H1 (cell line): ENCODE measurements around the gene CAD. TPM values are rescaled to one million over a fixed set of nuclear protein-coding genes. Genes with fewer than 3 reads are reported as not detected.
A peak's percentile ranks its signal among the peaks of the same experiment; 100 is the strongest.

Experiments
- CTCF ChIA-PET: fragments of 300-600 bp; sonication (Branson Sonifier 250); formaldehyde crosslinking; loops from one replicate; lab custom pipeline; 2021; ENCODE audit not compliant: partially characterized antibody; lab: Charles Lee
- POLR2A ChIA-PET: fragments of 300-600 bp; sonication (Branson Sonifier 250); formaldehyde crosslinking; loops from one replicate; lab custom pipeline; 2021; ENCODE audit warnings: inconsistent platforms; ENCODE audit not compliant: partially characterized antibody; lab: Charles Lee
- DNase-seq, 2 experiments: peaks; one replicate each; pipeline versions ENCODE4 v3.0.0 to v3.0.0-alpha.2; 2010 to 2022; ENCODE audit warnings: low spot score in 2 of 2, low read depth in 1 of 2, mixed read lengths in 1 of 2
- FAIRE-seq: peaks from 2 replicates; lab custom pipeline; 2011; peaks lifted over from hg19 to GRCh38; lab: Jason Lieb, UNC
- H2AFZ ChIP-seq: 2 replicates; pipeline ENCODE4 v1.8.1; 2012; ENCODE audit warnings: low read length, inconsistent platforms
- H2AK5ac ChIP-seq: 2 replicates; pipeline ENCODE4 v1.6.1; 2013; ENCODE audit warnings: low read depth, low read length
- H2BK120ac ChIP-seq: replicated peaks from 2 replicates; pipeline ENCODE3; 2013; ENCODE audit warnings: low read depth, low read length, inconsistent platforms
- H2BK12ac ChIP-seq: 2 replicates; pipeline ENCODE4 v1.6.1; 2013; ENCODE audit warnings: low read depth, low read length
- H2BK15ac ChIP-seq: 2 replicates; pipeline ENCODE4 v1.6.1; 2013; ENCODE audit warnings: low read length
- H2BK20ac ChIP-seq: 2 replicates; pipeline ENCODE4 v1.6.1; 2013; ENCODE audit warnings: low read length
- H2BK5ac ChIP-seq: 2 replicates; pipeline ENCODE4 v1.6.1; 2013; ENCODE audit warnings: low read depth, low read length
- H3K14ac ChIP-seq: 2 replicates; pipeline ENCODE4 v1.6.1; 2013; ENCODE audit warnings: inconsistent platforms; ENCODE audit not compliant: insufficient read length
- H3K18ac ChIP-seq: 2 replicates; pipeline ENCODE4 v1.6.1; 2013; ENCODE audit warnings: low read length; ENCODE audit errors: extremely low read depth
- H3K23ac ChIP-seq: 2 replicates; pipeline ENCODE4 v1.6.1; 2013; ENCODE audit warnings: inconsistent platforms; ENCODE audit not compliant: insufficient read length
- H3K23me2 ChIP-seq: 2 replicates; pipeline ENCODE4 v1.6.1; 2013; ENCODE audit warnings: low read depth, low read length
- H3K27ac ChIP-seq: 2 replicates; pipeline ENCODE4 v1.6.1; 2011; ENCODE audit warnings: low read depth, low read length, inconsistent platforms
- H3K27me3 ChIP-seq, 4 experiments: replicated peaks in 1 of 4; 1 replicate in 1 of 4; 2 replicates in 3 of 4; pipeline versions ENCODE4 v1.6.1 to v1.8.1; 2011 to 2013; ENCODE audit warnings: low read length in 3 of 4, mild to moderate bottlenecking in 3 of 4, inconsistent platforms in 2 of 4, mixed read lengths in 2 of 4, moderate library complexity in 1 of 4; ENCODE audit not compliant: control insufficient read depth in 3 of 4, insufficient read depth in 3 of 4; ENCODE audit errors: extremely low read depth in 1 of 4
- H3K36me3 ChIP-seq, 4 experiments: 2 replicates each; pipeline versions ENCODE4 v1.6.1 to v1.8.1; 2011 to 2013; ENCODE audit warnings: mild to moderate bottlenecking in 4 of 4, low read length in 3 of 4, moderate library complexity in 2 of 4, control low read depth in 1 of 4, inconsistent platforms in 1 of 4; ENCODE audit not compliant: insufficient read depth in 4 of 4, control insufficient read depth in 2 of 4
- H3K4ac ChIP-seq: replicated peaks from 2 replicates; pipeline ENCODE3; 2013; ENCODE audit warnings: low read length, low read depth, mixed read lengths, inconsistent platforms; ENCODE audit not compliant: insufficient read length
- H3K4me1 ChIP-seq, 4 experiments: replicated peaks in 1 of 4; 1 replicate in 1 of 4; 2 replicates in 3 of 4; pipeline versions ENCODE4 v1.6.1 to v1.8.1; 2011 to 2013; ENCODE audit warnings: low read length in 3 of 4, inconsistent platforms in 2 of 4, mixed read lengths in 1 of 4; ENCODE audit not compliant: insufficient read depth in 4 of 4, control insufficient read depth in 3 of 4
- H3K4me2 ChIP-seq, 2 experiments: 2 replicates each; pipeline versions ENCODE4 v1.6.1 to v1.8.1; 2011 to 2013; ENCODE audit warnings: low read depth in 2 of 2, low read length in 2 of 2, control low read depth in 1 of 2, inconsistent platforms in 1 of 2, mild to moderate bottlenecking in 1 of 2; ENCODE audit not compliant: insufficient read depth in 1 of 2
- H3K4me3 ChIP-seq, 4 experiments: fragments of 200-600, 300-600 bp in 1 of 4; sonication (generic), shearing (Covaris generic), sonication (Bioruptor Twin) in 1 of 4; 2 replicates each; pipeline versions ENCODE4 v1.5.1 to v1.8.1; 2011 to 2016; ENCODE audit warnings: low read length in 4 of 4, low read depth in 3 of 4, control low read depth in 2 of 4, inconsistent platforms in 2 of 4, mild to moderate bottlenecking in 2 of 4, mixed read lengths in 1 of 4, moderate library complexity in 1 of 4; ENCODE audit not compliant: insufficient read depth in 2 of 4; ENCODE audit errors: extremely low read depth in 1 of 4
- H3K56ac ChIP-seq: replicated peaks from 2 replicates; pipeline ENCODE3; 2013; ENCODE audit warnings: low read depth, mild to moderate bottlenecking, mixed read lengths, low read length, inconsistent platforms; ENCODE audit not compliant: insufficient read length
- H3K79me1 ChIP-seq: 2 replicates; pipeline ENCODE4 v1.6.1; 2013; ENCODE audit warnings: low read depth, low read length, control low read depth
- H3K79me2 ChIP-seq, 2 experiments: 2 replicates each; pipeline versions ENCODE4 v1.6.1 to v1.8.1; 2012 to 2013; ENCODE audit warnings: low read length in 2 of 2, mild to moderate bottlenecking in 2 of 2, inconsistent platforms in 1 of 2; ENCODE audit not compliant: insufficient read depth in 2 of 2, control insufficient read depth in 1 of 2
- H3K9ac ChIP-seq, 4 experiments: replicated peaks in 1 of 4; 1 replicate in 1 of 4; 2 replicates in 3 of 4; pipeline versions ENCODE4 v1.6.1 to v1.8.1; 2011 to 2013; ENCODE audit warnings: low read depth in 3 of 4, low read length in 3 of 4, control low read depth in 2 of 4, mild to moderate bottlenecking in 2 of 4, moderate library complexity in 2 of 4, inconsistent platforms in 1 of 4; ENCODE audit errors: extremely low read depth in 1 of 4
- H3K9me3 ChIP-seq, 2 experiments: 2 replicates each; pipeline versions ENCODE4 v1.6.1 to v1.8.1; 2012 to 2013; ENCODE audit warnings: mild to moderate bottlenecking in 2 of 2, moderate library complexity in 2 of 2, control low read depth in 1 of 2, inconsistent platforms in 1 of 2, low read depth in 1 of 2, low read length in 1 of 2, mixed read lengths in 1 of 2; ENCODE audit not compliant: insufficient read depth in 2 of 2
- H4K20me1 ChIP-seq, 2 experiments: replicated peaks in 1 of 2; 2 replicates each; pipeline versions ENCODE3 to v1.8.1; 2011 to 2013; ENCODE audit warnings: inconsistent platforms in 2 of 2, low read length in 2 of 2, mild to moderate bottlenecking in 1 of 2; ENCODE audit not compliant: insufficient read depth in 2 of 2, control insufficient read depth in 1 of 2
- H4K5ac ChIP-seq: 2 replicates; pipeline ENCODE4 v1.6.1; 2013; ENCODE audit warnings: low read length, low read depth, mixed read lengths, inconsistent platforms; ENCODE audit not compliant: insufficient read length
- H4K8ac ChIP-seq: 2 replicates; pipeline ENCODE4 v1.8.0; 2013; ENCODE audit warnings: mild to moderate bottlenecking, moderate library complexity, low read length, inconsistent platforms; ENCODE audit not compliant: insufficient read depth; ENCODE audit errors: extremely low read depth
- H4K91ac ChIP-seq: replicated peaks from 2 replicates; pipeline ENCODE3; 2013; ENCODE audit warnings: low read length, mixed read lengths, inconsistent platforms; ENCODE audit not compliant: insufficient read length
- EZH2 ChIP-seq: fragments of 200-600 bp; sonication (generic); IDR thresholded peaks from 2 replicates; pipeline ENCODE4 v1.7.1; 2012; ENCODE audit warnings: low read depth, mild to moderate bottlenecking, moderate library complexity, low read length, inconsistent platforms; ENCODE audit not compliant: severe bottlenecking
- FOSL1 ChIP-seq: IDR thresholded peaks from 2 replicates; pipeline ENCODE4 v1.6.1; 2011; ENCODE audit warnings: mild to moderate bottlenecking, low read depth, low read length, moderate library complexity; ENCODE audit not compliant: insufficient read depth
- HDAC6 ChIP-seq: IDR thresholded peaks from one replicate; pipeline ENCODE4 v1.7.1; 2012; ENCODE audit warnings: low read depth, mild to moderate bottlenecking, inconsistent platforms, low read length, moderate library complexity
- KDM4A ChIP-seq: IDR thresholded peaks from one replicate; pipeline ENCODE4 v1.7.1; 2012; ENCODE audit warnings: low read depth, mild to moderate bottlenecking, moderate library complexity, low read length, inconsistent platforms; ENCODE audit not compliant: severe bottlenecking
- PHF8 ChIP-seq: fragments of 200-600 bp; sonication (generic); conservative IDR thresholded peaks from 2 replicates; pipeline ENCODE4 v1.7.1; 2012; ENCODE audit warnings: low read depth, mild to moderate bottlenecking, inconsistent platforms, low read length, moderate library complexity
- RBBP5 ChIP-seq: IDR thresholded peaks from 2 replicates; pipeline ENCODE4 v1.7.1; 2012; ENCODE audit warnings: low read depth, mild to moderate bottlenecking, inconsistent platforms, low read length, moderate library complexity, borderline replicate concordance
- TAF1 ChIP-seq: IDR thresholded peaks from 2 replicates; pipeline ENCODE4 v1.6.1; 2011; ENCODE audit warnings: mild to moderate bottlenecking, low read depth, low read length
- TEAD4 ChIP-seq: IDR thresholded peaks from 2 replicates; pipeline ENCODE4 v1.6.1; 2012; ENCODE audit warnings: low read depth, low read length, inconsistent platforms, mixed read lengths
- WGBS, 2 experiments: shearing (Covaris generic) in 1 of 2; methylation state at CpG; one replicate each; pipeline versions ENCODE4 v1.1.6 to v1.1.7; 2013 to 2015; ENCODE audit warnings: low lambda C conversion rate in 2 of 2, mixed read lengths in 2 of 2, inconsistent platforms in 1 of 2, low coverage in 1 of 2, missing lambda C conversion rate in 1 of 2; ENCODE audit not compliant: insufficient replicate concordance in 2 of 2, insufficient coverage in 1 of 2, insufficient read length in 1 of 2; ENCODE audit errors: extremely low coverage in 1 of 2, missing lambda C conversion rate in 1 of 2; 5-methylcytosine and 5-hydroxymethylcytosine counted together
- polyA plus RNA-seq, 7 experiments: library from polyadenylated mRNA; depleted of rRNA in 3 of 7; stranded (reverse) in 5 of 7; unstranded in 2 of 7; fragments of >200 nt in 5 of 7; fragments of 200-250 nt in 2 of 7; gene quantifications; 1 replicate in 5 of 7; 2 replicates in 1 of 7; 4 replicates in 1 of 7; pipeline versions ENCODE4 v1.2.1 to v1.2.3, GENCODE V29; 2011 to 2013; ENCODE audit warnings: missing spikeins in 2 of 7, mixed read lengths in 2 of 7
- total RNA-seq: library from RNA; stranded (reverse); fragmentation: NEBNext Ultra II Directional; extraction: Animal tissue kit (Norgen Biotek cat#: 25700); gene quantifications from 2 replicates; pipeline ENCODE4 v1.2.1, GENCODE V29; 2021

CAD gene
- total and polyA plus RNA-seq, 2 of the 8 experiments (the other 6 are each of a cell fraction or from before 2014, with no cell fraction given), result 130 to 146 TPM

DNA sequence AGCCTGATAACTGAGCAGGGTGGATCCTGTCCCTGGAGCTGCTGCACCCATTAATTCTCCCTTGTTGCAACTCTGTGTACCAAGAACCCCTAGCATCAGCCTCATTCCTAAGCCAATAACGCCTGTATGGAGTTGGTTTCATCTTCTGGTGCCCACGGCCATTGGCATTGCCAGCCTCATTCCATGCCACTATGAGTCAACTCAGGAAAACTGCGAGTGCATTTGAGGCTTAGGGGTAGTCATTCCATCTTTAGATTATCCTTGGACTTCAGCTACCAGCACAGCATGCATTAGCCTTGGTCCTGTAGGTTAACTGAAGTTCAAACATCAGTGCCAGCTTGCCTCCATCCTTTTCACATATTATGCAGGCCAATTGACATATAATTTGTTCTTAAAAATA, 63.7 kb downstream of the CAD start:
- H4K20me1 ChIP-seq, result no peaks in the 10 kb centered on the region
- no peaks in the 10 kb centered on the region for H3K79me2 ChIP-seq
- H3K4me2 ChIP-seq, result no peak overlapping the region
- H3K14ac ChIP-seq, result no peak overlapping the region
- no peak overlapping the region for H4K5ac ChIP-seq
- H2AK5ac ChIP-seq, result no peak overlapping the region
- peak overlapping the region; percentile 75; the same call in 1 of the 2 replicates for H2BK15ac ChIP-seq
- H2BK12ac ChIP-seq, result peak overlapping the region; percentile 82; the same call in 1 of the 2 replicates
- H3K23me2 ChIP-seq, result peaks cover 3% of the 10 kb centered on the region
- peak overlapping the region; percentile 49; the same call in 1 of the 2 replicates for H2BK20ac ChIP-seq
- H2AFZ ChIP-seq, result no peak overlapping the region
- TF ChIP-seq RBBP5, result no peak
- TF ChIP-seq TAF1, result no peak
- no peak for TF ChIP-seq PHF8
- no peak for TF ChIP-seq KDM4A
- TF ChIP-seq EZH2, result no peak
- no peak for TF ChIP-seq FOSL1
- no peak for TF ChIP-seq HDAC6
- no peak for TF ChIP-seq TEAD4
- no peak for FAIRE-seq
- no peaks in the 10 kb centered on the region for H3K36me3 ChIP-seq
- H3K4ac ChIP-seq, result no peak overlapping the region
- H3K18ac ChIP-seq, result no peak overlapping the region
- no peak overlapping the region for H4K8ac ChIP-seq
- no peak overlapping the region for H3K4me3 ChIP-seq
- no peak overlapping the region for H3K23ac ChIP-seq
- no peak overlapping the region for H2BK5ac ChIP-seq
- DNase-seq, result no peak
- no peaks in the 10 kb centered on the region for H3K9me3 ChIP-seq
- H3K27me3 ChIP-seq, result peaks cover 0 to 4% (median 0%) of the 10 kb centered on the region in 4 experiments; a peak in 1 of 7 replicates
- H2BK120ac ChIP-seq, result no peak overlapping the region
- WGBS, 2 experiments, result 88% methylated on average over 3 of the region's 3 CpGs; no CpG with 5 or more reads in 1 of the 2 experiments
- ChIA-PET POLR2A (interaction anchor here (0.6 to 11.9 kb wide), 8 partner anchors 9 to 176 kb away, joined by 3 to 149 read pairs (median 6); partner anchors contain the start of gene SLC30A3), CTCF (interaction anchor here (0.9 to 20.2 kb wide), 20 partner anchors 8 to 187 kb away, joined by 3 to 413 read pairs (median 12); partner anchors contain the start of genes CAD and SLC30A3)
- H3K4me1 ChIP-seq, result peaks cover 4 to 15% (median 13%) of the 10 kb centered on the region in 4 experiments
- H3K56ac ChIP-seq, result no peak overlapping the region
- no peaks in the 10 kb centered on the region for H3K79me1 ChIP-seq
- no peak overlapping the region for H3K27ac ChIP-seq
- H4K91ac ChIP-seq, result no peak overlapping the region
- no peak overlapping the region for H3K9ac ChIP-seq
